HT1080 (cell line): ENCODE data around the gene CALD1. TPM values are rescaled to one million over a fixed set of nuclear protein-coding genes. Genes with fewer than 3 reads are reported as not detected.

Experiments
- DNase-seq: peaks from one replicate; pipeline ENCODE4 v3.0.0-alpha.2; 2015; ENCODE audit warnings: low read depth
- total RNA-seq: library from RNA; depleted of rRNA; stranded (reverse); fragments of >200 nt; shearing (Covaris generic); gene quantifications from 2 replicates; pipeline ENCODE4 v1.2.3, GENCODE V29; 2014

Gene CALD1
- total RNA-seq, 1 experiment from 2014 or later, result 57.3 TPM

DNA sequence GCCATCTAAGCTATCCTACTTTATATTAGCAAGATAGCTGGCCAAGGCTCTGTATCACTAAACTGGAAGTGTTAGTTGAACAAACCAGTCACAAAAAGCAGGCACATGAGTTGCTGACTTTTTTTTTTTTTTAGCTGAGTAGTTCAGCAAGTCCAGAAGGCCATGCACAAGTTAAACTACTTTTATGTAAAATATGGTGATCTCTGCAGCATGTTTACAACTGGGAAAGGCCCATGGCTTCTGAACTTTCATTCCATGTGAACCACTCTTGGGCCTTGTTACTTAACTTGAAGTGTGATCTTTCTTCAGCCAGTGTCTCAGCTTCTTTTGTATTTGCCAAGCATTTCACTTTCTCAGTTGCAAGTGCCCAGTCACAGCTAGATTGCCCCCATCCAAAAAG is 78.5 kb downstream of the CALD1 start:
- DNase-seq, result no peak

DNA sequence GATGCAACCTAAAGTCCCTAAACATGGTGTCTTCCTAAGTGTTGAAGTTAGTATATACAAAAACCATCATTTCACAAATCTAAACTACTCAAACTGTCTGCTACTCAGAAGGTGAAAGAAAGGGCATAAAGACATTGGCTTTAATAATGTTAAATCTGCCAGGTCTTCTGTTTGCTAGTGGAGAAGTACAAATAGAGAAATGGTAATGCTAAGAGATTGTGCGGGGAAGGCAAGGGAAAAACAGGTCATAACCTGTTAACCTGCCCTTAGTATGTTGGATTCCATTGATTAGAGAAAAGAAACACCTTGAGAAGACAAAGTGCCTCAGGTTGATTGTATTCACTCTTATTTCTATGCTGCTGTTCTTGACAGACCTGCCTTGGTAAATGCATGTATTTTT is 80.3 kb downstream of the CALD1 start:
- no peak for DNase-seq

DNA sequence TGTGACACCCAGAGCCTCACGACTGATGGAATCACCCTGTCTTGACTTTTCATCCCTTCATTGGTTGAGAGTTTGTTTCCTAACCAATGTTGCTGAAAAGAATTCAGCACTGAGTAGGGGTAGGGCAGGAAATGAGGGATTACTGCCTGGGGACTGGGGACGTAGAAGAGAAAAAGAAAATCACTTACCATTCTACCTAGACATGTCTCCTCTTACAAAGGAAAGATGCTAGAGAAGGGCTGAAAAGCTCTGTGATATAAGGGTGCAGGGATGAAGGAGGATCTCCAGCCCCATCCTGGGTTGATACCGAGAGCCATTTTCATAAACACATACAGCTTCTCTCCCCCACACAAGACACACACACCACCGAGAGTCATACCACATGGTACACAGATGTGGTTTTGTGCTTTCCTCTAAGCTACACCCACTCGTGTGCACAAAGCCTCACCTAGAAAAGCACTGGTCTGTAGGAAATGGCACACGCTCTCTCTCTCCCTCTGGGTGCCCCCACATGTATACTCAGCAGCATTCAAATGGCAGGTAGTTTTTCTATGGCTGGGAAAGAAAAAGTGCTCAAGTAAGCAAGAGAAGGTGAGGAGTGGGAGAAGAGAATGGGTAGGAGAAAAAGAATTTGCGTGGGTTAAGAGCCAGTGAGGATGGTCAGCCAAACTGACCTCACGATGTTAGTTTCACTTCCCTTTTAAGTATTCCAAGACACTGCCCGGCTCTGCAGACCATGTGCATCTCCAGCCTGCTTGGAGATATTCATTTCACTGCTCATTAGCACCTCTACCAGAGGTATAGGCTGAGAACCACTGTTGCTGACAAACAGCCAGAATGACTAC is 85.8 kb downstream of the CALD1 start:
- no peak for DNase-seq

DNA sequence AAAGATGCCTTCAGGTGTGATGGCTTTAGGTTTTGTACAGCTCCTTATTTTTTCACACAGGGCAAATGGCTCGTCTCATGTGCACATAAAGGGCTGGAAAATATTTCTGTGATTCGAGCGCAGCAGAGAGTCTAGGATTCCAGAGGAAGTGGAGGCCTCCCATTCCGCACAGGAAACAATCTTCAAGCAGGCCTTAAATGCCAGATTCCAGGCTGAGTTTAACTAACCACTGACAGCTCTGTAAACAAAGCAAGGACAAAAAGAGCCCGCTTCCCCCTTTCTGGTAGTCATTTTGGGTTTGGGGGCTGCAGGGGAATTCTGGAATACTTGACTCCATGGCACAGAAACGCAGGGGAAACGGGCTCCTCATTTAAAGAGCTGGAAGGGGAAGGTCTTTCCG is 87.2 kb downstream of the CALD1 start:
- no peak for DNase-seq

DNA sequence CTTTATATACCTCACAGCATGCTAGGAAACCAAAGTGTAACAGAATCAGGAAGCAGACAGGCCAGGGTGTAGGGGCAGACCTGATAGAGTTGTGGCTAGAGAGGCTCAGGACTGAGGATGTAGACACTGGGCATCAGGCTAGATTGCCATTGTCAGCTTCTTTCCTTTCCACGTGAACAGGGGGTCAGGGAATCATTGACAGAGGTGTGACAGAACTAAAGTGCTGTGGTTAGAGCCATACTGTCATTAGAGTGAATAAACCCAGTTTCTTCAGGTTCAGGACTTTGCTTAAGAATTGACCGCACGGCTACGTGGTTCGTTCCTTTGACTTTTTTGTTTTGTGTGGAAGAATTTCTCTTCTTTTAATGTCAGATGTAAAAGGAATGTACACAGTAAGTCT is 90.7 kb downstream of the CALD1 start:
- DNase-seq, result no peak

DNA sequence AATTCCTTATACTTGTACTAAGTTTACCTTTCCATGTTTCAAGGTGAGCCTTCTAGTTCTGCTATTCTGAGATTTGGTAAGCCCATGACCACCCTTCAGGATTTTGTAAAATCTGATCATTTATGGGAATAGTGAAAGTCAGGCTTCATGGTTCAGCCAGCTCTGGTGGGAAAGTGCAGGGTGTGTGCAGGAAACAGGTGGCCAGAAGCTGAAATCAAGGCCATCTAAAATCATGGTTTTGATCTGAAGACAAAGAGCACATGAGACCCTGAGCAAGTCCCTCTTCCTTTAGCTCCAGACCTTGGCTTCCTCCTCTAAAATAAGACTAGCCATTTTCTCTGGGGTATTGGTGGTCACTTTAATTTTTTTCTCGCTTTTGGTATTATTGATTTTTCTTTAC is 91.3 kb downstream of the CALD1 start:
- no peak for DNase-seq

DNA sequence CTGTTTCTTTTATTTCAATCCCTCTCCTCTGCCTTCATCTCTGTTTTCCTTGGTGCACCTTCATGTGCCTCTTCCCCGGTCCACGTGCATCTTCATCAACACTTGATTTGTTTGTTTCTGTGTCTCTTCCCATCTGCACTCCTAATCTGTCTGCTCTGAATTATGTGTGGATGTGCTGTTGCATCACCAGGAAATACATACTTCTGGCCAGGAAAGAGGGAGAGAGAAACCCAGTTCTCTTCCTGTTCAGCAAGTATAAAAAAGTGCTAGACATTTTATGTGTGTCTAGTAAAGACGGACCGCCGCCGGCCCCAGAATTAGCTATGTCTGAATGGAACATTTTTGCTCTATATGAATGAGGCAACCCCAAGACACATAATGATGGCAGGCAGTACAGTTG is 93.8 kb downstream of the CALD1 start:
- DNase-seq, result no peak

DNA sequence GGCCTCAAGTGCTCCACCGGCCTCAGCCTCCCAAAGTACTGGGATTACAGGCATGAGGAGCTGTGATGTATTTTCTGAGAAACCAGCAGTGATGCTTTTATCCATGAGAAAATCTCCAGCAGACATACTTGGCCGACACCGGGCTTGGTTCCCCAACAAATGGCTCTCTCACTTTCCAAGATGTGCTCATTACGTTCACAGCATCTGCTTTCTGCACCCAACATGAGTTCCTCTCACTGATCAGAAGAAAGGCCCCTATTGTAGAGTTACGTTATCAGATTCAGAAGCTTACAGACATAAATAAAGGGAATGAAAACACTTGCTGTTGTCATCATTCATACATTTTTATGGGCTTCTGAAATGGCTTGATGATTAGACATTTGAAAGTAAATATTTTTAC is 95.0 kb downstream of the CALD1 start:
- DNase-seq, result no peak

DNA sequence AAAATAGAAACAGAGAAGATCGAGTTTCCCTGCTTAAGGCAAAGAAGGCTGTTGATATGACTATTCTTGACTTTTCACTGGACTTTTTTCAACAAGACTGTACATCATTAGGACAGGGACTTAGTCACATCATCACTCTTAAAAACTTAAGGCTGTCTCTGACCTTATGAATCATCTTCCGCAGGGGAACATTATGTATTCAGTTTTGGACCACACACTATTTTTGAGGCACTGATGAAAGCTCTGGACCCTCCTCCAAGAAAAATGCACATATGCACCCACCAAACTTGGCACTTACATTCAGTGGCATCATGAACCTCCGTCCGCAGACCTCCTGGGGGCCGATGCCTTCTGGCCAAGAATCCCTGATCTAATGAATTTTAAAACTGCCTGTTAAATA is 96.4 kb downstream of the CALD1 start:
- DNase-seq, result no peak

DNA sequence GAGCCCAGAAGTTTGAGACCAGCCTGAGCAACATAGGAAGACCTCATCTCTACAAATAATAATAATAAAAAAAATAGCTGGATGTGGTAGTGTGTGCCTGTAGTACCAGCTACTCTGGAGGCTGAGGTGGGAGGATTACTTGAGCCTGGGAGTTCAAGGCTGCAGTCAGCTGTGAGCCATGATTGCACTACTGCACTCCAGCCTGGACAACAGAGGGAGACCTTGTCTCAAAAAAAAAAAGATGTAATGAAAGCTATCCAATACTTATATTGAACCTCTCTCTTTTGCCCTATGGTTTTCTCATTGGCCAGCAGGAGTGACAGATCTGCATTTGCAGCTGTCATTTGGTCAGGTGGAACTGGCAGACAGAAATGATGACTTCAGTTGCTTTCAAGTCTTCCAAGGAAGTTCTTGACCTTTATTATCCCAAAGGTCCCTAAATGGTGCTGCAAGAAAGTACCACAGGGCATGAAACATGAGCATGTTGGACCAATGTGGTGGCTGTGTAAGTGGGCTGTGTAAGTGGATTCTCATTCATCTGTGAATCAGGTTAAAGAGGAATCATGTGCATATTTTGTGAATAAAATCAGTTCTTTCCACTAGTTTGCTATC is 99.4 kb downstream of the CALD1 start:
- DNase-seq, result no peak

DNA sequence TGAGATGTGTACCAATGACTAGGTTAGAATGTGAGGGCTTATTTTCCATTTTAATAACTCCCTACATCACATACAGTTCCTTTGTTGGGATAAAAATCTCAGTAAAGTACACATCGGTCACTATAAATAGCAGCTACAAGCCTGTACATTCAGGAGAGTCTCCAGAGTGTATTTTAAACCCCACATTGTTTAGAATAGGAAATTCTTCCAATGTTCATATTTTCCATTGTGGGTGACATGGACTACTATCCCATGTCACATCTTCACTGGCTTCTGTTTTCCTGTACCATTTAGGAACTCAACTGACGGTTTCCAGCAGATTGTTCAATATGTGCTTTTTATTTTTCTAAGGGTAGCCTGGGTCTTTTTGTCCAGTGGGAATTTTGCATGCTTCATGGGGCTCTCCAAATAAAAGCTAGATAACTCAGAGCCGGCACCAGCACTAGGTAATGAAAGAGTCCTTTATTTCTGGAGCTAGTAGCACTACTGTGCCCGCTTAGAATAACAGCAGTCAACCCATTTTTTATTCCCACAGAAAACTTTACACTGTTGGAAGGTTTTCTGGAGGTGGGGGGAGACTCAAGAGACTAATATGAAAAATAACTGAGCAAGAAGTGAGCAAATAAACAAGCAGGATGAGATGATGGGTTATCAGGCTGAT is 100.5 kb downstream of the CALD1 start:
- DNase-seq, result no peak

DNA sequence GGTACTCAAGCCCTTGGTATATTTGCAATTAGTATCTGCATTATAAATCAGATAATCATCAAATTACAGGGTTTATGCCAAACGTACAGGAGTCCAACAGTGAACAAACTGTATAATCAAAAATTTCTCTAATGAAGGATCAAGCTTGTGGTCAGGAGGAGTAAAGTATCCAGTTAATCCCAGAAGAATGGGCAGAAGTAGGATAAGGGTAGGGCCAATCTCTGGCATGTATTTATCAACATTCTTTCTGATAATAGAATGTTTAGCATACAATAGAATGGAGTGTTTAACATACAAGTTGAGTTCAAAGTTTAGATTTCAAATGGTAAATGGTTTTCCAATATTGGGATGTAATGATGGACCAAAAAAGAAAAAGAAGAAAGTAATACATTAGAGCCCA is 103.0 kb downstream of the CALD1 start:
- DNase-seq, result no peak

DNA sequence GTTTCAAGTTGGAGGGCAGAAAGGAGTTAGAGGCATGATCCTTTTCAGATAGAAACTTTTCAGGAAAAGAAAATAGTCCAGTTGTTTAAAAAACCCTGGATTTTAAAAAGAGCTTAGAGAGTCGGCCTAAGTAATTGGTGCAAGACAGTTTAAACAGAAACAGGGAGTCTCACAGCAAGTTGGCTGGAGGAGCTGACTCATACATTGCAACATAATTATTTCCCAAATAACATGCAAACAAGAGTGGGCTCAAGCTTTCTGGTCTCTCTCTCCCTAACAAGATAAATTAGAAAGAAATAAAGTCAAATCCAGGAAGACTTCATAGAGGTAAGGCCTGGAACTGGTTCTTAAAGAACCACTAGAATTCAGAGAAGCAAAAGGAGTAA is 106.5 kb downstream of the CALD1 start:
- DNase-seq, result peak; percentile 72

DNA sequence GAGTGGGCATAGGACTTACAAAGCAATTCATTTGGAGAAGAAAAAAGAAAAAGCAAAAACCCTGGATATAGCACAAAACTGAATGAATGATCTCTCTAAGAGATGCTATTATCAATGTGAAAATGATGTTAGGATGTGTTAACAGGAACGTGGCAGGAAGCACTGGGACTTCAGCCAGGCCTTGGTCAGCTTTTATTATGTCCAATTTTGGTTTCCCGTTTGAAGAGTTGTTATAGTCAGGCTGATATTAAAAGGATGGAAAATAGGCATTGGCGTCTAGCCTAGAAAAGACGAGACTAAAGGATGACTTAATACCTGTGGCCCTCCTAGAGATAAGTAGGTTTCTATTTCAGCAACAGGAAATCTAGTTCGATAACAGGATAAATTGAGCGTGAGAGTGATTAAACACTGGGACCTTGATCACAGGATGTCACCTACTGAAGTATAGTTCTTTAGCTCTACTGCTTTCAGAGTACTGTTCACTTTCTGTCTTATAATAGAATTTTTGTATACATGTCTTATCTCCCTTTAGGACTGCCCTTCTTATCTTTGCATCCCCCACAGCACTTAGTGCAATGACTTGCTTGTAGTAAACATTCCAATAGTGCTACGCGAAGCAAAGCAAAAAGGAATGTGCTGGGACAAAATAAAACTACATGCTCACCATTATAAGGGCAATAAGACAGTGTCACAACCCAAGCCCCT is 107.1 kb downstream of the CALD1 start:
- peak; percentile 63 for DNase-seq

DNA sequence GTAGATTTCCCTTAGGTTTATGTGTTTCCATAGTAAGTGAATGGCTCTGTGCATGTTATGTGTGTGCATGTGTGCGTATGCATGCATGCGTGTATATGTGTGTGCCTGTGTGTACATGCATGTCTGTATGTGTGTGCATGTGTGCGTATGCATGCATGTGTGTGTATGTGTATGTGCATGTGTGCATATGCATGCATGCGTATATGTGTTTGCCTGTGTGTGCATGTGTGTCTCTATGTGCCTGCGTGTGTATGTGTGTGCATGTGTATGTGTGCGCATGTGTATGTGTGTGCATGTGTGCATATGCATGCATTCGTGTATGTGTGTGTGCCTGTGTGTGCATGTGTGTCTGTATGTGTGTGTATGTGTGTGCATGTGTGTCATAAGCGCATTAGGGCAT is 108.1 kb downstream of the CALD1 start:
- no peak for DNase-seq

DNA sequence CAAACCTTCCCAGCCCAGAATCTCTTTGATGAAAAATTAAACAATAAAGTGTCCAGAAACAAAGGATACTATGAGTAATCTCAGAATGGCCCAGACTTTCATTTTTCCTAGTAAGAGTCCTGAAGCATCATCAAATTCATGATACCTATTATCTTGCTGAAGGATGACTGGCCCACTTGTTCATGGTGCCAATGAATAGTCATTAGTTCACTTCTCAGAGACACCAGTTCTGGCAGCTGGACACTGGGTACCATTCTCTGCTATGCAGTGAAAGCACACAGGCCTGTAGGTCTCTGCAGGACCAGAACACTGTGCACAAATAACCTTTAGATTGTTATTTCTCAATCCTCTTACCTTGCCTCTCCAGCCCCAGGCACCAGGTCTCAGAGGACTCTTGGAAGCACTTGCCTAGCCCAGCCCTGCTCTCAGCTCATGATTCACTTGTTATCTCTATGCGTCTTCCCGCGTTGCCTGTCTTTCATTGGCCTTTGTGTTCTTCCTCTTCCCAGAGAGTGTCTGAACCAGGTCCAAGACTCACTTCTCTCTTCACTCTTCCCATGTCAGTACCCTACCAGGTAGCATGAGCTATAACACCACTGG is 108.8 kb downstream of the CALD1 start:
- DNase-seq, result no peak

DNA sequence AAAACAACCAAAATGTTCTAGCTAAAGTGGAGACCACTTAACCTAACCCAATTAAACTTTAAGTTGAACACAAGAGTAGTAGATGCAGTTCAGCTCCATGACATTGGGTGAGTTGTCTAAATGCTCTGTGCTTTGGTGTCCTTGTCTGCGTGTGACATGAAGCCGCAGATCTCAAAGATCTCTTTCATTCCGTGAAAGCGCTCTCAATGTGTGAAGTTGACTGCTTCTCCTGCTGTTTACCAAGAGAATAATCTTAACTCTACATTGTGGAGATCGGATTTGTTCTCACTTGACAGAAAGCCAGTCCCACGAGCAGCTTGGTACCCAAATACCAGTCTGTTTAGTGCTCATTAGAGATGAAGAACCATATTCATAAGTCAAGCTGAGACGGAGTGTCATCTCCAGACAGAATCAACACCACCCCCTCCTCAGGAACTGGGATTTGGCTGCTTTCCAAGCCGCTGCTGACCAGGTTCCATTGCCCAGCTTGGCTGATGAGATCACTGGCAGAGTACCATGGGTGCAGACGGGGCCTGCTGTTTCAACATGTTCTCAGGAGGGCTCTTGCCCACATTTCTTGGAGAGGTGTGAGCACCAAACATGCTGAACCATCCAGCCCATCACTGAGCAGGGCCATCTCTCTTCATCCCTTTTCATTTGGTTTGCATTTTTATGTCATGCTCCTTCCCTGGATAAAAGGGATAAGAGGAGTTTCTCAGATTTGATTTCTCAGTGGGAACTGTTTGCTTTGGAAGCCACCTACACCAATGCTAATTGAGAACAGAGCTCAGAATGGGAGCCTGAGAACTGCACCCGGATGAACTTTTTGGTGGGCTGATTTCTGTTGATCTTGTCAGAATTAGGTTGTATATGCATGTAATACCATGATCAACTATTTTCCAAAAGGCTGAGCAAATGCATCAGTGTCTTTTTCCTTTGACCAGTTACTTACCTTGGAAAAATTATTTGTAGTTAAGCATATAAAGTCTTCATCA is 111.1 kb downstream of the CALD1 start:
- peak; percentile 37 for DNase-seq

DNA sequence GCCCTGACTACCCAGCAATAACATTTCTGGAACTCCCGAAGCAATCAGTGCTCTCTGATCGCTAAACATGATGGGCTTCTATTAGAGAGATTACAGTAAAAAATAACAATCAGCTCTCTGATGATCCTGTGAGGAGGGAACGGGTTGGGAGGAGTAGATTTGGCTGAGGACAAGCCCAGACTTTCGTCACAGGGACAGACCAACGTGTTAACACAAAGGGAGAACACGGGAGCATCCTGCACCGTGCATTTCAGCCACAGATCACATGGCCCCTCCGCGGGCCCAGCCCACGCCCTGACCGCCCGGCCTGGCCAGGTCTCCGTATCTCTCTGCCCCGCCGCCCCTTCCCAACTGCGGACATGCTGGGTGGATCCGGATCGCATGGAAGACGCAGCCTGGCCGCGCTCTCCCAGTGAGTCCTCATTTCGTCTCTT is 111.8 kb downstream of the CALD1 start:
- peak; percentile 86 for DNase-seq

DNA sequence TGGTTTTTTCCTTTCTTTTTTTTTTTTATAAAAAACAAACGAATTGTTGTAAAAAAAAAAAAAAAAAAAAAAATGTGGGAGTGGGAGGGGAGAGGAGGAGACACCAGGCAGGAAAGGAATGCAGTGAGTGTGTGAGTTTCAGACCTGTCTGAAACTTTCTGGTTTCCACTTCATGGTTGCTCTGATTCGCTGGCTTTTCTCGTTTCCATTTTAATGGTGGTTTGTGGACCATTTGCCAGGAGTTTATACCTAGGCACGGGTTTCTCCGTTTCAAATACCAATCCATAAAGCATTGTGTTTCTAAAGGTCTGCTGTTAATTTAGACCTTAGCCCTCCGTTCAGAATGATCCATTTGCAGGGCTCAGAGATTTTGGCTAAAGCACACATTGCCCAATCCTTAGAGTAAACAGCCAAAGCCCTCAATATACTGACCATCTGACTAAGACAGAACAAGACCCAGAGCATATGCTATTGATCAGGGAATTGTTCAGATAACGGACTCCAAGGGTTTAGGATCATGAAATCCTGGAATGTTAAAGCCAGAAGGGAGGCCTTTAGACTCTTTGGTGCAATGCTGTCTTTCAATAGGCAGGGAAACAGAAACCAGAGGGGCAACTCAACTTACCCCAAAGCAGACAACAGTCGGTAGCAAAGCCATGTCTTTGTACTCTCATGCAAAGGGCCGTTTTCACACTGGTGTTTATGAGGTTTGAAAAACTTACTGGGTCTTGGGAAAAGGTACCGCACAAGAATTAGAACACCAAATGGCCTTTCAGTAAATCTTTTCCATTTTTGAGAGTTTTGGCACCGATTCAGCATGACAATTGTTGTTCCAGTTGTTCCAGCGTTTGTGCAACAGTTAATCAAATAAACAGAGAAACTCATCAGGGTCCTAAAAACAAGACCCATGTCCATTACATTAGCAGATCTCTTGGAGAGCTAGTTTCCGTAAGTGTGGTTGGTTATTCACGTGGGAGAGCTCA is 112.6 kb downstream of the CALD1 start:
- DNase-seq, result no peak
